Neural cell (in vitro differentiated cells): ENCODE measurements around the gene PLA2G4F. TPM values are rescaled to one million over a fixed set of nuclear protein-coding genes. Genes with fewer than 3 reads are reported as not detected.

Experiments used
- H2AFZ ChIP-seq: fragments of 200-600, 300-800 bp; sonication (generic), shearing (Covaris generic); 2 replicates; pipeline ENCODE4 v1.6.0; 2014; ENCODE audit warnings: low read depth, mild to moderate bottlenecking, antibody characterized with exemption, low read length, moderate library complexity
- H3F3A ChIP-seq: fragments of 200-600 bp; shearing (Covaris generic); 2 replicates; pipeline ENCODE4 v1.6.1; 2016; ENCODE audit warnings: mild to moderate bottlenecking, moderate library complexity, mixed read lengths, antibody characterized with exemption, low read length; ENCODE audit not compliant: insufficient read depth, poor library complexity, severe bottlenecking
- H3K27ac ChIP-seq: fragments of 200-600, 300-800 bp; sonication (generic), shearing (Covaris generic); 2 replicates; pipeline ENCODE4 v1.5.1; 2014; ENCODE audit warnings: mild to moderate bottlenecking, low read length, moderate library complexity
- H3K27me3 ChIP-seq: fragments of 300-800, 200-600 bp; sonication (generic), shearing (Covaris generic); 2 replicates; pipeline ENCODE4 v1.6.0; 2014; ENCODE audit warnings: mild to moderate bottlenecking, low read depth, low read length, moderate library complexity; ENCODE audit not compliant: insufficient read depth
- H3K36me3 ChIP-seq: fragments of 300-800, 200-600 bp; sonication (generic), shearing (Covaris generic); 2 replicates; pipeline ENCODE4 v1.5.1; 2014; ENCODE audit warnings: mild to moderate bottlenecking, antibody characterized with exemption, low read length, moderate library complexity; ENCODE audit not compliant: insufficient read depth
- H3K4me2 ChIP-seq: fragments of 300-800, 200-600 bp; sonication (generic), shearing (Covaris generic); 2 replicates; pipeline ENCODE4 v1.6.0; 2014; ENCODE audit warnings: mild to moderate bottlenecking, low read length
- H3K4me3 ChIP-seq: fragments of 300-800, 200-600 bp; sonication (generic), shearing (Covaris generic); 2 replicates; pipeline ENCODE4 v1.5.1; 2014; ENCODE audit warnings: mild to moderate bottlenecking, low read length, moderate library complexity
- H3K79me2 ChIP-seq: fragments of 200-600 bp; shearing (Covaris generic); replicated peaks from 2 replicates; pipeline ENCODE4 v1.6.0; 2014; ENCODE audit warnings: mild to moderate bottlenecking, low read length, moderate library complexity; ENCODE audit not compliant: insufficient read depth
- H3K9ac ChIP-seq: fragments of 300-800, 200-600 bp; sonication (generic), shearing (Covaris generic); 2 replicates; pipeline ENCODE4 v1.6.1; 2016; ENCODE audit warnings: mild to moderate bottlenecking, low read length, mixed read lengths
- H3K9me2 ChIP-seq: fragments of 200-600 bp; shearing (Covaris generic); 2 replicates; pipeline ENCODE4 v1.6.1; 2016; ENCODE audit warnings: mild to moderate bottlenecking, low read length, mixed read lengths; ENCODE audit not compliant: insufficient read depth
- H3K9me3 ChIP-seq: fragments of 200-600, 300-800 bp; sonication (generic), shearing (Covaris generic); 2 replicates; pipeline ENCODE4 v1.6.1; 2016; ENCODE audit warnings: mild to moderate bottlenecking, mixed run types, low read length, moderate library complexity, mixed read lengths
- H4K20me1 ChIP-seq: fragments of 200-600 bp; shearing (Covaris generic); 2 replicates; pipeline ENCODE4 v1.6.1; 2016; ENCODE audit warnings: mild to moderate bottlenecking, mixed run types; ENCODE audit not compliant: insufficient read depth
- EP300 ChIP-seq: fragments of 450-650 bp; conservative IDR thresholded peaks from 2 replicates; pipeline ENCODE4 v1.6.1; 2014; ENCODE audit warnings: antibody characterized with exemption, mild to moderate bottlenecking, moderate library complexity; ENCODE audit not compliant: poor library complexity, severe bottlenecking
- EZH2 ChIP-seq: fragments of 200-600, 300-800 bp; shearing (Covaris generic), sonication (generic); IDR thresholded peaks from 2 replicates; pipeline ENCODE4 v1.6.1; 2014; ENCODE audit warnings: antibody characterized with exemption, low read length, borderline replicate concordance, mild to moderate bottlenecking; ENCODE audit not compliant: insufficient read depth, poor library complexity, severe bottlenecking
- MXI1 ChIP-seq: fragments of 450-650 bp; conservative IDR thresholded peaks from 2 replicates; pipeline ENCODE4 v1.6.1; 2014; ENCODE audit warnings: antibody characterized with exemption, mild to moderate bottlenecking; ENCODE audit not compliant: poor library complexity, severe bottlenecking
- POLR2AphosphoS5 ChIP-seq: IDR thresholded peaks from 2 replicates; pipeline ENCODE4 v1.6.1; 2012
- RAD21 ChIP-seq: fragments of 450-650 bp; conservative IDR thresholded peaks from 2 replicates; pipeline ENCODE4 v1.6.1; 2014; ENCODE audit warnings: antibody characterized with exemption, mild to moderate bottlenecking, moderate library complexity
- SMC3 ChIP-seq: fragments of 450-650 bp; conservative IDR thresholded peaks from 2 replicates; pipeline ENCODE4 v1.6.1; 2014; ENCODE audit warnings: antibody characterized with exemption, mild to moderate bottlenecking, moderate library complexity; ENCODE audit not compliant: poor library complexity
- TAF1 ChIP-seq: IDR thresholded peaks from 2 replicates; pipeline ENCODE4 v1.6.1; 2012; ENCODE audit warnings: low read depth
- polyA plus RNA-seq: library from polyadenylated mRNA; depleted of rRNA; stranded (reverse); fragments of >200 nt; gene quantifications from 2 replicates; pipeline ENCODE4 v1.2.3, GENCODE V29; 2014
- TF ChIP-seq, protein P1 (sequence below): IDR thresholded peaks from 2 replicates; pipeline ENCODE4 v1.6.1; 2012; ENCODE audit warnings: borderline replicate concordance
- TF ChIP-seq, protein P2 (sequence below): fragments of 450-650 bp; IDR thresholded peaks from 2 replicates; pipeline ENCODE4 v1.5.1; 2014; ENCODE audit warnings: antibody characterized with exemption, mild to moderate bottlenecking, moderate library complexity; ENCODE audit not compliant: poor library complexity, severe bottlenecking

Gene PLA2G4F
- polyA plus RNA-seq, 1 donor from 2014 or later: not detected

DNA sequence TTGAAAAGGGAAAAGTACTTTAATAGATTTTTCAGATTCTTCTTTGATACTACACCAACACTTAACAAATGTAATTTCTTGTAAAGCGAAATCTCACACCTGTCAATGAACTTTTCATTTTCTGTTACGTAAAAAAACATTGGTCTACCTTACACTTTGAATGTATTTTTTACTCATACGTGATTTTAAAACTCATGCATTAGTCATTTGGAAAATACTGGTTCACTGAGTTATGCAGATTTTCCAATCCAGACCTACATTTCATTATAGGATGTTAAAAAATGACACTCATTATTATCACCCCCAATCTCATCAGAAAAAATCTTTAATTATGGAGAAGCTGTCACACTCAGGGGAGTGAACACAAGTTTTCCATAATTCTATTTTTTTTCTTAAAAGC is 36.9 kb upstream of the PLA2G4F start:
- Histone ChIP-seq H3K9me3 (no peaks in the 10 kb centered on the region), H3K9ac (no peak overlapping the region), H4K20me1 (no peaks in the 10 kb centered on the region), H3K27ac (no peak overlapping the region), H2AFZ (no peak overlapping the region), H3K36me3 (peaks cover 4% of the 10 kb centered on the region), H3K79me2 (peaks cover 2% of the 10 kb centered on the region), H3K9me2 (no peaks in the 10 kb centered on the region), H3K4me2 (no peak overlapping the region), H3K27me3 (no peaks in the 10 kb centered on the region), H3K4me3 (no peak overlapping the region), H3F3A (no peaks in the 10 kb centered on the region)
- TF ChIP-seq POLR2AphosphoS5 (no peak), TAF1 (no peak), RAD21 (no peak), SMC3 (no peak), EP300 (no peak), EZH2 (no peak), MXI1 (no peak)
- TF ChIP-seq, protein P1, sequence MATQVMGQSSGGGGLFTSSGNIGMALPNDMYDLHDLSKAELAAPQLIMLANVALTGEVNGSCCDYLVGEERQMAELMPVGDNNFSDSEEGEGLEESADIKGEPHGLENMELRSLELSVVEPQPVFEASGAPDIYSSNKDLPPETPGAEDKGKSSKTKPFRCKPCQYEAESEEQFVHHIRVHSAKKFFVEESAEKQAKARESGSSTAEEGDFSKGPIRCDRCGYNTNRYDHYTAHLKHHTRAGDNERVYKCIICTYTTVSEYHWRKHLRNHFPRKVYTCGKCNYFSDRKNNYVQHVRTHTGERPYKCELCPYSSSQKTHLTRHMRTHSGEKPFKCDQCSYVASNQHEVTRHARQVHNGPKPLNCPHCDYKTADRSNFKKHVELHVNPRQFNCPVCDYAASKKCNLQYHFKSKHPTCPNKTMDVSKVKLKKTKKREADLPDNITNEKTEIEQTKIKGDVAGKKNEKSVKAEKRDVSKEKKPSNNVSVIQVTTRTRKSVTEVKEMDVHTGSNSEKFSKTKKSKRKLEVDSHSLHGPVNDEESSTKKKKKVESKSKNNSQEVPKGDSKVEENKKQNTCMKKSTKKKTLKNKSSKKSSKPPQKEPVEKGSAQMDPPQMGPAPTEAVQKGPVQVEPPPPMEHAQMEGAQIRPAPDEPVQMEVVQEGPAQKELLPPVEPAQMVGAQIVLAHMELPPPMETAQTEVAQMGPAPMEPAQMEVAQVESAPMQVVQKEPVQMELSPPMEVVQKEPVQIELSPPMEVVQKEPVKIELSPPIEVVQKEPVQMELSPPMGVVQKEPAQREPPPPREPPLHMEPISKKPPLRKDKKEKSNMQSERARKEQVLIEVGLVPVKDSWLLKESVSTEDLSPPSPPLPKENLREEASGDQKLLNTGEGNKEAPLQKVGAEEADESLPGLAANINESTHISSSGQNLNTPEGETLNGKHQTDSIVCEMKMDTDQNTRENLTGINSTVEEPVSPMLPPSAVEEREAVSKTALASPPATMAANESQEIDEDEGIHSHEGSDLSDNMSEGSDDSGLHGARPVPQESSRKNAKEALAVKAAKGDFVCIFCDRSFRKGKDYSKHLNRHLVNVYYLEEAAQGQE: no peak
- TF ChIP-seq, protein P2, sequence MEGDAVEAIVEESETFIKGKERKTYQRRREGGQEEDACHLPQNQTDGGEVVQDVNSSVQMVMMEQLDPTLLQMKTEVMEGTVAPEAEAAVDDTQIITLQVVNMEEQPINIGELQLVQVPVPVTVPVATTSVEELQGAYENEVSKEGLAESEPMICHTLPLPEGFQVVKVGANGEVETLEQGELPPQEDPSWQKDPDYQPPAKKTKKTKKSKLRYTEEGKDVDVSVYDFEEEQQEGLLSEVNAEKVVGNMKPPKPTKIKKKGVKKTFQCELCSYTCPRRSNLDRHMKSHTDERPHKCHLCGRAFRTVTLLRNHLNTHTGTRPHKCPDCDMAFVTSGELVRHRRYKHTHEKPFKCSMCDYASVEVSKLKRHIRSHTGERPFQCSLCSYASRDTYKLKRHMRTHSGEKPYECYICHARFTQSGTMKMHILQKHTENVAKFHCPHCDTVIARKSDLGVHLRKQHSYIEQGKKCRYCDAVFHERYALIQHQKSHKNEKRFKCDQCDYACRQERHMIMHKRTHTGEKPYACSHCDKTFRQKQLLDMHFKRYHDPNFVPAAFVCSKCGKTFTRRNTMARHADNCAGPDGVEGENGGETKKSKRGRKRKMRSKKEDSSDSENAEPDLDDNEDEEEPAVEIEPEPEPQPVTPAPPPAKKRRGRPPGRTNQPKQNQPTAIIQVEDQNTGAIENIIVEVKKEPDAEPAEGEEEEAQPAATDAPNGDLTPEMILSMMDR: no peak

DNA sequence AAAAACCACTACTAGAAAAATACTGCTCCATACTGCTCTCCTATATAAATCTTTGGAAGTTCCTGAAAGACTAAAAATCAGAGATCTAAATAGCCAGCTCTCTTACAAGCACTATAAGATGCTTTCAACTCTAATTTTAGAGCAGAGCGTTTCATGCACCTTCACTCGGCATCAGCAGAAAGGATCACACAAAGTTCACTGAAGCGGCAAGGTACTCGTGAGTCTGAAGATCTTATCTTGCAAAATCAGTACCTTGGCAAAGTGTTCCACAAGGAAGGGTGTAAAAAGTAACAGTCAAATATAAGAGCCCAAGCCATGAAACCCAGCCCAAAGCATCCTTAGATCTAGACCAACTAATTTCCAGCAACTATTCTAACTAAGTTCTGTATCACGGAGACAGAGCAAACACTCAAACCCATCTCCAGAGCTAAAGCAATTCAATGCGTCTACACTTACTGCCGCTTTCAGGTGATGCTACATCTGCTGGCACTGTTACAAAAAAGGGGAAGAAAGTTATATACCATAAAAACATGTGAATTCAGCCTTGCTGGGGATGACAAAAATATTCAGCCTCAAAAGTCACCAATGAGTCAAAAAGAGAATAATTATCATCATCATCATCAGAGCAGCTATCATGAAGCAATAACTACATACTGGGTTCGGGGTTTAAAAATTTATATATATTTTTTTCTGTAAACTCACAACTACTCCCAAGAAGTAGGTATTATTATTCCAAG is 35.3 kb upstream of the PLA2G4F start:
- Histone ChIP-seq H3K27ac (no peak overlapping the region), H3K4me3 (no peak overlapping the region), H3K36me3 (peaks cover 4% of the 10 kb centered on the region), H4K20me1 (no peaks in the 10 kb centered on the region), H3K4me2 (no peak overlapping the region), H3K79me2 (peaks cover 2% of the 10 kb centered on the region), H3F3A (no peaks in the 10 kb centered on the region), H3K9ac (no peak overlapping the region), H3K9me2 (no peaks in the 10 kb centered on the region), H3K9me3 (no peaks in the 10 kb centered on the region), H2AFZ (no peak overlapping the region), H3K27me3 (no peaks in the 10 kb centered on the region)
- TF ChIP-seq MXI1 (no peak), EP300 (no peak), TAF1 (no peak), POLR2AphosphoS5 (no peak), SMC3 (no peak), RAD21 (no peak), EZH2 (no peak)
- TF ChIP-seq, protein P1: no peak
- TF ChIP-seq, protein P2: no peak
